GM21381 (cell line): Measurements from ENCODE around the gene KMT5C.
"Not testable (repeated sequence)": the region's sequence is repeated elsewhere in the genome, so short reads cannot be mapped to it uniquely, and the experiment has no call there.

Experiments
- ATAC-seq: cut with Tn5 transposase; IDR thresholded peaks from one replicate; pipeline ENCODE4 v1.9.1; 2021; ENCODE audit warnings: mild to moderate bottlenecking, moderate library complexity; ENCODE audit not compliant: unreplicated experiment

Gene KMT5C

DNA sequence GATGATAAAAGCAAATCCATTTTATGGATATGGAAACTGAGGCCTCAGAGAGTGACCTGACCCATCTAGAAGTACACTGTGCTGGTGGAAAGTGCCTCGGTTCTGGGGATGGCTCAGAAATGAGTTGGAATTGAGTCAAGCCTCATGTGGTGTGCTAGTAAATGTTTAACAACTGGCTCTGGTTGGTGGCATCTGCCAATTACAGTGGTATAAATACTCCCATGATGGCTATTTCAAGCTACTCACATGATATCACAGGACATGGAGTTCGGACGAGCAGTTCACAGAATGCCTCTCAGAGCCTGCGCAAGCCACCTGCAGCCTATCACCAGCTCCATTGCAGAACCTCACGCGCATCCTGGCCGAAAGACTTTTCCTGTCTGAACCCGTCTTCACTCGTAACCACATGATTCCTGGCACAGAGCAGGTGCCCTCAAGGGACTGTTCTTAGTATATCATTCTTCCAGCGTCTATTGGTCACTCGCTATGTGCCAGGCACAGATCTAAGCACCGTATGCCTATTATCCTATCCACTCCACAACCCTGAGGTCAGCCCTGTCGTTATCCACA, 23.6 kb upstream of the KMT5C start:
- no peak for ATAC-seq

GRCh38 chr19:55316646-55317045, 23.0 kb upstream of the KMT5C start:
- ATAC-seq: no peak

DNA sequence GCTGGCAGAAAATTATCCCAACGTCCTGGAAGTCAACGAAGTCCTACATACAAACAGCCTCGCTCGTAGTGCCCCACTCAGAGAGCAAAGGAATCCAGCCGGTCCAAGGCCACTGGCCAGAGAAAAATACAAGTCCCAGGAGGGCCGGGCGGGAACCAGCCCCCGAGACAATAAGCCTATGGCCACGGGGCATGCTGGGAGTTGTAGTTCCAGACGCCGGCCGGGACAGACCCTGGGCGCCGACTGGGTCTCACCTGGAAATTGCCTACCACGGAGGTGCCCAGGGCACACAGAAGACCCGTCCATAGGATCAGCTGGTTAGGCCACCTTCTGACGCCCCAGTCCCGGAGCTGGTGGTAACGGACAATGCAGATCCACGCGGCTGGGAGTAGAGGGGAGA, 19.9 kb upstream of the KMT5C start:
- ATAC-seq: no peak

DNA sequence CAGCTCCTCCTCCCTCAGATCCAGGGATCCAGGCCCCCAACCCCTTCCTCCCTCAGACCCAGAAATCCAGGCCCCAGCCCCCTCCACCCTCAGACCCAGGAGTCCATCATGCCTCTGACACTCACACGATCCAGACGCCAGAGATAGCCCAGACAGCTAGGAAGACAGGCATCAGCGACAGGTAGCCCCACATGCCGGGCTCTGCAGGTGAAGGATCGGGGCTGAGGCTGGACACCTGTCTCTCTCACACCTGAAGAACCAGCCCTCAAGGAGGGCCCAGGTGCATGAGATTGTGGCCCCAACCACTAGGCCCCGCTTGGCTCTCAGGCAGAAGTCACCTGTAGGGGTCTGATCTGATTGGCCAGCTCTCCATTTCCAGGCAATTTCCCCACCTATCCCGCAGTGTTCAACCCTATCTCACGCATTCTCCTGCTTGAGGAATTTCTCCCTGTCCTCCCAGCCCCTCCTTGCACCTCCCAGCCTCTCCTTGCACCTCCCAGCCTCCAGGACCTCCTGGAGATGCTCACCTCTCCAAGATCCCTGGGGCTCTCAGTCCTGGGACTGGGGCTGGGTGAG, 18.7 kb upstream of the KMT5C start:
- ATAC-seq: no peak

DNA sequence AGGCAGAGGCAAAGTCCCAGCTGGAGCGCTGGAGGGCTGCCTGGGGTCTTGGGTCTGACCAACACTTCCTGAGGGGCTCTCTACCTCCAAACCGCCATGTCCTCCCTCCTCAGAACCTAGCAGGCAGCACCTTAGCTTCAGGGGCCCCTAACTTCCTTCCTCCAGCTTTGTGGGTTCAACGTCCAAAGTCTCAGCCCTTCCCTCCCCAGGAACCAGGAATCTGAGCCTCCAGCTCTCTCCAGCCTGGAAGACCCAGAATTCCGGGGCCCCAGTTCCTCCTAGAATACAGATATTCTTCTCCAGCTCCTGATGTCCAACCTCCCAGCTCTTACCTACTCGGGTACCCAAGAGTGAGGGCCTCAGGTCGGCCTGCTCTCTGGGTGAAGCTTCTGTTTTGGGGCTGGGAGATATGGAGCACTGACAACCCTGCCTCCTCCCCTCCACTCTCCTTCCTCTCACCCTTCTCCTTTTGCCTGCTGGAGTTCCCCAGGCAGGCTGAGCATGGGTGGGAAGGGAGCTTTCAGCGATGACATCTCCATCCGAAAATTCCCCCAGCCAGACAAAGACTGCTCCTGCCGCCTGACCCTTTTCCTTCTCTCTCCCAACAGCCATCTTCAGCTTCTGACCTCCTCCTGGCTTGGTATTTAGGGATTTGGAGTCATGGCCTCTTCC, 18.1 kb upstream of the KMT5C start:
- no peak for ATAC-seq

- ATAC-seq: no peak
These were observed 17.3 kb upstream of the KMT5C start for GRCh38 chr19:55322204-55322885.

DNA sequence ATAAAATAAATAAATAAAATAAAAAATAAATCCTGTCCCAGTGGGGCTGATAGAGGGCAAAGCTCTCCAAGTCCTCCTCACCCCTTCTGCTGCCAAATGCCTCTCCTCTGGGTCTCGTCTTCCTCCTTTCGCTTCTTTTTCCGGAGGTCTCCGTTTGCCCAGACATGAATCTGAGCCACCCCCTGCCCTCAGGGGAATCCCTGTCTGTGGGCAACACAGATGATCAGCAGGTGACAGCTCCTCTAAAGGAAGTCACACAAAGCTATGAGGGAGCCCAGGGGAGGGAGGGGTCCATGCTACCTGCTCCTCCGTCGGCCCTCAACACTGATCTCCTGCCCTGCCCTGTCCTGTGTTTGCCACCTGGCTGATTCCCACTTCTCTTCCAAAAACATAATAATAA, 15.0 kb upstream of the KMT5C start:
- ATAC-seq: no peak

DNA sequence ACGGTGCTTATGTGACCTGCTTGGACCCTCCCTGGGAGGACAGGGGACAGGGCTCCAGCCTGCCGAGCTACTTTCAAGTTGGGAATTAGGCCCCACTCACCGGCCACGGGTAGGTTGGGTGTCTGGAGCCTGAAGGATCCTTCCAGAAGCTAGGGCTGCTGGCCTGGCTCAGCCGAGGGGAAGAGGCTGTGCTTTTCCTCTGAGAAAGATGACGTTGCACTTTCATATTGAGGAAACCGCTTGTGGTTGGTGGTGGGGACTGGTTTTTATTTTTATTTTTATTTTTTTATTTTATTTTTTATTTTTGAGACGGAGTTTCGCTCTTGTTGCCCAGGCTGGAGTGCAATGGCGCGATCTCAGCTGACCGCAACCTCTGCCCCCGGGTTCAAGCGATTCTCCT, 14.5 kb upstream of the KMT5C start, which contains the start of gene TMEM150B:
TMEM150B (minus strand) TSS at position 170 of the 400 bp plus-strand sequence. CDS start 4,305 bp downstream, outside the sequence.
- no peak for ATAC-seq

GRCh38 chr19:55328774-55329318, 10.8 kb upstream of the KMT5C start:
- not testable (repeated sequence) for ATAC-seq

- ATAC-seq: not testable (repeated sequence)
These were observed 9.9 kb upstream of the KMT5C start for GRCh38 chr19:55329791-55330190.

DNA sequence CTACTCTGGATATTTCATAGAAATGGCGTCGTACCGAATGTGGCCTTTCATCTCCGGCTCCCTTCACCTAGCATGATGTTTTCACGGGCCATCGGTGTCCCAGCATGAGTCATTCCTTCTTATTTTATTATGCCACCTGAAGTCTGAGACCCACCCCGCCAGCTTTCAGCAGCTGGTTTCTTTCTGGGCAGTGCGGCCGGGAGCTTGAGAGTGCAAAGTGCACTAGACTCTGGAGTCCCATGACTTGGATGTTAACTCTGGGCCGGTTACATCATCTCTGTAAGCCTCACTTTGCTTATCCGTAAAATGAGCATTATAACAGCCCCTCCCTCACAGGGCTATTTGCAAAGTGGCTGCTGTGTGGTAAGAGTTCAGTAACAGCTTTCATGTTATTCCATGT, 5.8 kb upstream of the KMT5C start:
- no peak for ATAC-seq

DNA sequence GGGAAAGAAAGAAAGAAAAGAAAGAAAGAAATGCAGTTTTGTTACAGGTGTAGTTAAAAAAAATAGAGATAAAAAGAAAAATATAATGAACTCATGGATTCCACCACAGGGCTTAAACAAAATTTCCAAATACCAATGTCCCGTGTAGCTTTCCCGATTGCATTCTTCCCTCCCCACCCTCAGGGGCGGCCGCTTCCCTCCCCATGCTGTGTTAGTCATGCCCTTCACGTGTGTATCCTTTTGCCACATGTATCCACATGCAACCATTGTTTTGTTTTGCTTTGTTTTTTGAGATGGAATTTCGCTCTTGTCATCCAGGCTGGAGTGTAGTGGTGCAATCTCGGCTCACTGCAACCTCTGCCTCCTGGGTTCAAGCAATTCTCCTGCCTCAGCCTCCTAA, 3.6 kb upstream of the KMT5C start:
- no peak for ATAC-seq

DNA sequence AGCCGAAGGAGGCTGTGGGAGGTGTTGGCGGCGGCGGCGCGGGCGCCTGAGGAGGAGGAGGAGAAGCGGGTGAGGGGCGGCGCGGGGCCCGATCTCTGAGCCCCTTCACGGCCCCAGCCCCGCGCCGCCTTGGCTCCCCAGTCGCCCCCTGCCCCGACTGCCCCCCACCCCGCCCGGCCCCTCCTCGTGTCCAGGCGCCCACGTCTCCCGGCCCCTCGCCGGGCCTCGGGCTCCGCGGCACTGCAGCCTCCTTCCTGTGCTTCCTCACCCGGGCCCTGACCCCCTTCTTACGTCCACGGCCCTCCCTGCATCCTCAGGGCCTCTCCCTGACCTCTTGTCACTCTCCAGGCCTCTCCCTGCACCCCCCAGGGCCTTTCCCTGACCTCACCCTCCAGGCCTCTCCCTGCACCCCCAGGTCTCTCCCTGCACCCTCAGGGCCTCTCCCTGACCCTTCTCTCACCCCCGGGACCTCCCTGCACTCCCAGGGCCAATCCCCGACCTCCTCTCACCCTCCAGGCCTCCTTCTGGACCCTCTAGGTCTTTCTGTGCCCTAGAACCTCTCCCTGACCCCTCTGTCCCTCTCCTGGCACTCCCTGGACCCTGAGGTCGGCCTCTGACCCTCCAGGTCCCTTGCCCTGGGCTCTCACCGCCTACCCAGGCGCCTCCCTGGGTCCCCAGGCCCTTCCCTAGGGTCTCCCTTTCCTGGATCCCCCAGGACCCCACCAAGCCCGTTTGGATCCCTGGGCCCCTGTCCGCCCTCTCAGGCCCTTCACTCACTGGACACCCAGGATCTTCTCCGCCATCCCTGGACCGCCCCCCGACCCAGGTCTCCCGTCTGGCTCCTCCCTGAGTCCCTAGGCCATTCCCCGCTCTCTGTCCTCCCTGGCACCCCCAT, 460 bp downstream of the KMT5C start:
- ATAC-seq: no peak

DNA sequence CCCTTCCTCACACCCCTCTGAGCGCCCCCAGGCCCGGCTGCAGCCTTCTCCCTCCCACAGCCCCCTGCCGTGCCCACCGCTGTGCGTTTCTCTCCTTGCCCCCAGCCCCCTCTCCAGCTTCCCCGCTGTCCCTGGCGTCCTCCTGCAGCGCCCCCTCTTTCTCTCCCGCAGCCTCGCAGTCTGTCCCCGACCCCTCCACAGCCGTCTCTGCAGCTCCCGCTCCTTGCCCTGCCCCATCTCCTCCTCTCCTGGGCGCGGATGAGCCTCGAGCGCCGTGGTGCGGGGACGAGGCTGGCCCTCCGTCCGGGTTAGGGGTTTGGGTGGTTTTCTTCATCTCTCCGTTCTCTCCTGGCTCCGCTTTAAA, 1.1 kb downstream of the KMT5C start:
- ATAC-seq: no peak

GRCh38 chr19:55341171-55341588, 1.5 kb downstream of the KMT5C start:
- ATAC-seq: no peak

- ATAC-seq: no peak
These were observed 2.2 kb downstream of the KMT5C start for GRCh38 chr19:55341595-55342531.

GRCh38 chr19:55344444-55344843, 4.8 kb downstream of the KMT5C start:
- no peak for ATAC-seq

- ATAC-seq: no peak
These were observed 5.6 kb downstream of the KMT5C start for GRCh38 chr19:55345101-55345817.
